ENCODE results near the gene TMEM82. TPM values are rescaled to one million over a fixed set of nuclear protein-coding genes. Genes with fewer than 3 reads are reported as not detected.

TMEM82 gene
- polyA plus RNA-seq, 1 experiment = not detected

DNA sequence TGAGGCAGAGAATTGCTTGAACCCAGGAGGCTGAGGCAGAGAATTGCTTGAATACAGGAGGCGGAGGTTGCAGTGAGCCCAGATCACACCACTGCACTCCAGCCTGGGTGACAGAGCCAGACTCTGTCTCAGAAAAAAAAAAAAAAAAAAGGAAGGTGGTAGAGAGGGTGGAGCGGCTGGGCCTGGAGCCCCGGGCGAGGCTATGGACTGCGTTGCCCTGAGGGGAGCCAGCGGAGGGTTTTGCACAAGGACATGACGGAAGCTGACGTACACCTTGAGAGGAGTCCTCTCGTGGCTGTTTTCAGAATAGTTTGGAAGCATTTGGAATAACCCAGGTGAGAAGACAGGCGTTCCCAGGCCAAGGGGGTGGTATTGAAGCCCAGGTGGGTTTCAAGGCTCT, 9.4 kb downstream of the TMEM82 start:
- H3K27ac ChIP-seq (ENCODE audit: low read depth, low read length) = no peak overlapping the region
- ChIA-PET CTCF (interaction anchor here (0.6 kb wide), 1 partner anchor 10 kb away, joined by 5 read pairs; no protein-coding TSS in a partner anchor), POLR2A (no interaction called here)
- TF ChIP-seq, protein P1, sequence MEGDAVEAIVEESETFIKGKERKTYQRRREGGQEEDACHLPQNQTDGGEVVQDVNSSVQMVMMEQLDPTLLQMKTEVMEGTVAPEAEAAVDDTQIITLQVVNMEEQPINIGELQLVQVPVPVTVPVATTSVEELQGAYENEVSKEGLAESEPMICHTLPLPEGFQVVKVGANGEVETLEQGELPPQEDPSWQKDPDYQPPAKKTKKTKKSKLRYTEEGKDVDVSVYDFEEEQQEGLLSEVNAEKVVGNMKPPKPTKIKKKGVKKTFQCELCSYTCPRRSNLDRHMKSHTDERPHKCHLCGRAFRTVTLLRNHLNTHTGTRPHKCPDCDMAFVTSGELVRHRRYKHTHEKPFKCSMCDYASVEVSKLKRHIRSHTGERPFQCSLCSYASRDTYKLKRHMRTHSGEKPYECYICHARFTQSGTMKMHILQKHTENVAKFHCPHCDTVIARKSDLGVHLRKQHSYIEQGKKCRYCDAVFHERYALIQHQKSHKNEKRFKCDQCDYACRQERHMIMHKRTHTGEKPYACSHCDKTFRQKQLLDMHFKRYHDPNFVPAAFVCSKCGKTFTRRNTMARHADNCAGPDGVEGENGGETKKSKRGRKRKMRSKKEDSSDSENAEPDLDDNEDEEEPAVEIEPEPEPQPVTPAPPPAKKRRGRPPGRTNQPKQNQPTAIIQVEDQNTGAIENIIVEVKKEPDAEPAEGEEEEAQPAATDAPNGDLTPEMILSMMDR (IDR thresholded peaks at IDR 0.05; ENCODE audit: low read depth, low read length) = no peak
- DNase-seq (ENCODE audit: low read depth, low spot score) = no peak
- no peak overlapping the region for H3K4me3 ChIP-seq (ENCODE audit: low read depth, low read length)
- no peaks in the 10 kb centered on the region for H3K9me3 ChIP-seq (ENCODE audit: control insufficient read depth, insufficient read depth, low read length)
- peaks cover 3% of the 10 kb centered on the region for H3K27me3 ChIP-seq (ENCODE audit: control insufficient read depth, insufficient read depth, low read length)

DNA sequence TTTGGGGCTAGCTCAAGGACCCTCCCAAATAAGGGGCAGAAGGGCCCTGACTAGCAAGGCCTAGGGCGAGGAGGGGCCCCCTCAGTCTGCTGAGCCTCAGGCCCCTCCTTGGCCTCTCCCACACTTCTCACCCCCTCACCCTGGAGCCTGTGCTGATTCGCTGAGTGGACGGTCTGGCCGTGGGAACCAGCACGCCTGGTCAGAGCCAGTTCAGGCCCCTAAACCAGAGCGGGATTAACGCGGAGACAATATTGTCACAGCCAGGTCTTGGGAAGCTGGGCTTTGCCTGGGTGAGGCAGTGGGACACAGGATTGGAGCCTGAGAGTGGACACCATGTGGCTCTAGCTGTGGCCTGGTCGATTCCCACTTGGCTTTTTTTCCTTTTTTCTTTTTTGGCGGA, 11.5 kb downstream of the TMEM82 start:
- ChIA-PET POLR2A (no interaction called here), CTCF (interaction anchor here (1.8 kb wide), 1 partner anchor 12 kb away, joined by 5 read pairs; no protein-coding TSS in a partner anchor)
- TF ChIP-seq, protein P1 (IDR thresholded peaks at IDR 0.05; ENCODE audit: low read depth, low read length) = no peak

DNA sequence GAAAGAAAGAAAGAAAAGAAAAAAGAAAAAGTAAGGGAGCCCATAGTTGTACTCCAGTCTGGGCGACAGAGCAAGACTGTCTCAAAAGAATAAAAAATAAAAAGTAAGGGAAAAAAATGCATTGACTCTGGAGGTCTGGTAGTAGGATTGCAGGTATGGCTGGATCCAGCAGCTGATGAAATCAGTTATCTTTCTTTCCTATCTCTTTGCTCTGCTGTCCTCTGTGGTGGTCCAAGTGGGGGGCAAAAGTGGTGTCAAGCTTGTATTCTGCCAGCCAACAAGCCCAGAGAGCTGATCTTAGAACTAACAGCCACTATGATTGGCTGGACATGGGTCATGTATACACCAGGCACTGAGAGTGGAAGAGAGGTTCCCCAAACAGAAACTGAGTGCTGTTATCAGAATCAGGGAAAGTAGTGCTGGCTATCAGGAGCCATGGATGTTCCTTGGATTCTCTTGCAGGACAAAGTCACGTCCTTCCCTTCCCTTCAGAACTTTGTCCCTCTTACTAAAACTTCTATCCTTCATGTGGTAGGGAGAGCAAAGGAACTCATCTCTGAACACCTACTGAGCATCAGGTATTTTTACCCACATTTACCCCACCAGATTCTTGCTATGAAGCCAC, 12.8 kb downstream of the TMEM82 start:
- DNase-seq (ENCODE audit: low read depth, low spot score) = no peak
- CTCF ChIA-PET = no interaction called here
- Histone ChIP-seq H3K27me3 (ENCODE audit: control insufficient read depth, insufficient read depth, low read length) (peaks cover 3% of the 10 kb centered on the region), H3K27ac (ENCODE audit: low read depth, low read length) (no peak overlapping the region), H3K9me3 (ENCODE audit: control insufficient read depth, insufficient read depth, low read length) (peaks cover 3% of the 10 kb centered on the region; the same call in 1 of the 2 replicates), H3K4me3 (ENCODE audit: low read depth, low read length) (no peak overlapping the region)
- TF ChIP-seq, protein P1 (IDR thresholded peaks at IDR 0.05; ENCODE audit: low read depth, low read length) = no peak
- POLR2A ChIA-PET = interaction anchor here (0.6 kb wide), 1 partner anchor 73 kb away, joined by 3 read pairs; no protein-coding TSS in a partner anchor

More for the DNA sequence above, 11.5 kb downstream of the TMEM82 start:
- H3K27ac ChIP-seq (ENCODE audit: low read depth, low read length) = no peak overlapping the region
- DNase-seq (ENCODE audit: low read depth, low spot score) = no peak
- H3K9me3 ChIP-seq (ENCODE audit: control insufficient read depth, insufficient read depth, low read length) = no peaks in the 10 kb centered on the region
- peaks cover 3% of the 10 kb centered on the region for H3K27me3 ChIP-seq (ENCODE audit: control insufficient read depth, insufficient read depth, low read length)
- H3K4me3 ChIP-seq (ENCODE audit: low read depth, low read length) = no peak overlapping the region

DNA sequence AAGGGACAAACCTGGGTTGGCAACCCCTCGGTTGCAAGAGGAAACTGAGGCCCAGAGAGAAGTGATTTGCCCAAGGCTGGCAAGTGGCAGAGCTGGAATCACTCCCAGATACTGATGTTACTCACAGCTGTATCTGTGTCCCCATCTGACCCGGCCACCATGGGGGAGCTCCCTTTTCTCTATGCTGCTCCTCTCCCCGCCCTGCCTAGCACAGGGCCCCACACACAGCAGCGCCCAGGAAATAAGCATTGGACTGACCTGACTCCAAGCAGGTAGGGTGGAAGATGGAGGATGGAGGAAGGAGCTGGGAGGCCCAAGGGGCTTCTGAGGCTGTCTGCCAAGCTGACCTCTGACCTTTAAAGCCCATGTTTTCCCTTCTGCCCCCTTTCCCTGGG, 13.3 kb downstream of the TMEM82 start:
- H3K27ac ChIP-seq (ENCODE audit: low read depth, low read length) = no peak overlapping the region
- peaks cover 3% of the 10 kb centered on the region for H3K27me3 ChIP-seq (ENCODE audit: control insufficient read depth, insufficient read depth, low read length)
- DNase-seq (ENCODE audit: low read depth, low spot score) = no peak
- H3K9me3 ChIP-seq (ENCODE audit: control insufficient read depth, insufficient read depth, low read length) = peaks cover 3% of the 10 kb centered on the region; the same call in 1 of the 2 replicates
- H3K4me3 ChIP-seq (ENCODE audit: low read depth, low read length) = no peak overlapping the region
- ChIA-PET POLR2A (interaction anchor here (0.6 kb wide), 1 partner anchor 74 kb away, joined by 3 read pairs; no protein-coding TSS in a partner anchor), CTCF (no interaction called here)
- TF ChIP-seq, protein P1 (IDR thresholded peaks at IDR 0.05; ENCODE audit: low read depth, low read length) = no peak

DNA sequence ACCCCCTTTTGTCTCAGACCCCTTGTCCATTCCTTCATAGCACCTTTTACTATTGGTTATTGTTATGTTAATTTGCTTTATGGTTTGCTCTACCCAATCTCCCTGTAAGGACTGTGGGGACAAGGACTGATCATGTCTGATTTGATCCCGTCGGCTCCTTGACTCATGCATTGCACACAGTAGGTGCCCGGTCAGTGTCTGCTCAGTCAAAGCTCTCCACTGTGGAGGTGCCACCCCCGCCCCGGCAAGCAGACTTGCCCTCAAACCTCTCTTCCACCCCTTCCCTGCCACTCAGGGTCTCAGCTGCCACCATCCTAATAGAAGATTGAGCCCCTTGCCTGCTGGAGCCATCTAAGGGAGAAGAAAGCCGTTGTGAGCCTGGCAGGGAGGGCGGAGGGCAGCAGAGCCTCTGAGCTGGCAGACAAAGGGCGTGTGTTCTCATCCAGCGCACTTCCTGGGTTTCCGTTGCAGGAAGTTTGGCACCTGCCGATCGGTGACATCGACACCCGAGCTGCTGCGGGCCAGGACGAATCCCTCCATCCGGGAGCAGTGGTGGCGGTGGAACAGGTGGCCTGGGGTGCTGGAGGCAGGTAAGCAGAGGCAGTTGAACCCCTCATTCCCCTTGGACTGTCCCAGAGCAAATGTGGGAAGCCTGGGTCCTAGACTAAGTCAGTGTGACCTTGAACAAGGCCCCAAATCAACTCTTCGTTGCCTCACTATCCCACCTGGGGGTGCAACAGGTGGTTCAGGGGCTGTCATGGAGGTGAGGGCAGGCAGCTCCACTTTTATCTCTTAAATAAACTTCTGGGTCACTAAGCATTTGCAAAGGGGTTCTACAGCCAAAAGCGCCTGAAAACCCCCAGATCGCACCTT, 14.1 kb downstream of the TMEM82 start:
- DNase-seq (ENCODE audit: low read depth, low spot score) = no peak
- H3K9me3 ChIP-seq (ENCODE audit: control insufficient read depth, insufficient read depth, low read length) = peaks cover 3% of the 10 kb centered on the region; the same call in 1 of the 2 replicates
- CTCF ChIA-PET = no interaction called here
- peaks cover 3% of the 10 kb centered on the region for H3K27me3 ChIP-seq (ENCODE audit: control insufficient read depth, insufficient read depth, low read length)
- H3K4me3 ChIP-seq (ENCODE audit: low read depth, low read length) = no peak overlapping the region
- POLR2A ChIA-PET = no interaction called here
- TF ChIP-seq, protein P1 (IDR thresholded peaks at IDR 0.05; ENCODE audit: low read depth, low read length) = no peak
- H3K27ac ChIP-seq (ENCODE audit: low read depth, low read length) = no peak overlapping the region

All from AG04450 (cell line).